Measurements from ENCODE around the gene USP50.
A peak's percentile ranks its signal among the peaks of the same experiment; 100 is the strongest.

The USP50 gene

DNA sequence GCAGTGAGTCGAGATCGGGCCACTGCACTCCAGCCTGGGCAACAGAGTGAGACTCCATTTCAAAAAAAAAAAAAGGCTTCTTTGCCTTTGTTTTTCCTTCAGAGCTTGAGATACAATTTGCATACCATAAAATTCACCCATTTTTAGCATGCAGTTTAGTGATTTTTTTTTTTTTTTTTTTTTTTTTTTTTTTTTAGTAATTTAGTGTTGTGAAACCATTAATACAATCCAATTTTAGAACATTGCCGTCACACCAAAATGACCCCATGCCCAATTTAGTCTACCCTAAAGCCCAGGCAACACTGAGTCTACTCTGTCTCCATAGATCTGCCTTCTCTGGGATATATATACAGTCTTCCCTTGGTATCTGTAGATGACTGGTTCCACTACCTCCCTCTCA, 61.1 kb downstream of the USP50 start:
- Mint-ChIP-seq H3K4me3 (no peak overlapping the region), H3K9me3 (no peaks in the 10 kb centered on the region), H3K36me3 (ENCODE audit: low read depth) (peaks cover 76% of the 10 kb centered on the region), H3K27ac (no peak overlapping the region), H3K4me1 (no peaks in the 10 kb centered on the region), H3K27me3 (ENCODE audit: low read depth) (no peaks in the 10 kb centered on the region)
- TF ChIP-seq, protein P1, sequence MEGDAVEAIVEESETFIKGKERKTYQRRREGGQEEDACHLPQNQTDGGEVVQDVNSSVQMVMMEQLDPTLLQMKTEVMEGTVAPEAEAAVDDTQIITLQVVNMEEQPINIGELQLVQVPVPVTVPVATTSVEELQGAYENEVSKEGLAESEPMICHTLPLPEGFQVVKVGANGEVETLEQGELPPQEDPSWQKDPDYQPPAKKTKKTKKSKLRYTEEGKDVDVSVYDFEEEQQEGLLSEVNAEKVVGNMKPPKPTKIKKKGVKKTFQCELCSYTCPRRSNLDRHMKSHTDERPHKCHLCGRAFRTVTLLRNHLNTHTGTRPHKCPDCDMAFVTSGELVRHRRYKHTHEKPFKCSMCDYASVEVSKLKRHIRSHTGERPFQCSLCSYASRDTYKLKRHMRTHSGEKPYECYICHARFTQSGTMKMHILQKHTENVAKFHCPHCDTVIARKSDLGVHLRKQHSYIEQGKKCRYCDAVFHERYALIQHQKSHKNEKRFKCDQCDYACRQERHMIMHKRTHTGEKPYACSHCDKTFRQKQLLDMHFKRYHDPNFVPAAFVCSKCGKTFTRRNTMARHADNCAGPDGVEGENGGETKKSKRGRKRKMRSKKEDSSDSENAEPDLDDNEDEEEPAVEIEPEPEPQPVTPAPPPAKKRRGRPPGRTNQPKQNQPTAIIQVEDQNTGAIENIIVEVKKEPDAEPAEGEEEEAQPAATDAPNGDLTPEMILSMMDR (IDR thresholded peaks at IDR 0.05; ENCODE audit: unreplicated experiment in 3 of 3), result no peak

DNA sequence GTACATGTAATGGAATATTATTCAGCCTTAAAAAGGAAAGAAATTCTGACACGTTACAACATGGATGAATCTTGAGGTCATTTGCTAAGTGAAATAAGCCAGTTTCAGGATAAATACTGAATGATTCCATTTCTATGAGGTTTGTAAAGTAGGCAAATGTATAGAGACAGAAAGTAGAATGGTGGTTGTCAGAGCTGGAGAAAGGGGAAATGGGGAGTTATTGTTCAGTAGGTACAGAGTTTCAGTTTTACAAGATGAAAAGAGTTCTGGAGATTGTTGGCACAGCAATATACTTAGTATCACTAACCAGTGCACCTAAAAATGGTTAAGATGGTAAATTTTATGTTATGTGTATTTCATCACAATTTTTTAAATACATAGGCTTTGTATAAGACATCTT, 61.7 kb downstream of the USP50 start:
- H3K36me3 Mint-ChIP-seq (ENCODE audit: low read depth), result peaks cover 73% of the 10 kb centered on the region
- H3K9me3 Mint-ChIP-seq, result no peaks in the 10 kb centered on the region
- no peaks in the 10 kb centered on the region for H3K4me1 Mint-ChIP-seq
- no peak overlapping the region for H3K27ac Mint-ChIP-seq
- TF ChIP-seq, protein P1 (IDR thresholded peaks at IDR 0.05; ENCODE audit: unreplicated experiment in 3 of 3), result no peak
- no peak overlapping the region for H3K4me3 Mint-ChIP-seq
- H3K27me3 Mint-ChIP-seq (ENCODE audit: low read depth), result no peaks in the 10 kb centered on the region

DNA sequence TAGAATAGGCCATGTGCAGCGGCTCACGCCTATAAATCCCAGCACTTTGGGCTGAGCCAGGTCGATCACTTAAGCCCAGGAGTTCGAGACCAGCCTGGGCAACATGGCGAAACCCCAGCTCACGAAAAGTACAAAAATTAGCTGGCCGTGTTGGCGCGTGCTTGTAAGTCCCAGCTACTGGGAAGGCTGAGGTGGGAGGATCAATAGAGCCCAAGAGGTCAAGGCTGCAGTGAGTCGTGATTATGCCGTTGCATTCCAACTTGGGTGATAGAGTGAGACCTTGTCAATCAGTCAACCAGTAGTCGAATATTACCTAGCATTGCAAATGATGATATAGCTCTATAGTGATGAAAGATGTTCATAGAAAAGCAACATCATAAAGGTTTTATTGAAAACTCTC, 70.3 kb downstream of the USP50 start:
- Mint-ChIP-seq H3K27me3 (ENCODE audit: low read depth) (no peaks in the 10 kb centered on the region), H3K4me1 (no peaks in the 10 kb centered on the region), H3K27ac (no peak overlapping the region), H3K9me3 (no peaks in the 10 kb centered on the region), H3K36me3 (ENCODE audit: low read depth) (peaks cover 58% of the 10 kb centered on the region), H3K4me3 (no peak overlapping the region)
- TF ChIP-seq, protein P1 (IDR thresholded peaks at IDR 0.05; ENCODE audit: unreplicated experiment in 3 of 3), result no peak

DNA sequence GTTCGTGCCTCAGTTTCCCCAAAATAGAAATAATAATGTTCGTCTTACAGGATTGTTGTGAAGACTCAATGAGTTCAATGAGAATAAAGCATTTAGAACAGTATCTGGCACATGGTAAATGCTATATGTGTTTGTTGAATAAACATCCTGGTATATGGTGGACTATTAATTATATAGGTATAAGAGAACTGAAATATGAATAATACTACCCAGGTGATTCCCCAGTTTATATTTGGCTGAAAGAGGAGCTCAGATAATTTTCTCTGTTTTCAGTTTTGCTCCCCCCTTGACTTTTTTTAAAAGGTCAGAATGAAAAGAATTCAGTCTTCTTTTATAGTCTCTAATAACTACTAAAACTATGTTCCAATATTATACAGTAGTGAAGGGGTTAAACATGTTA, 75.4 kb downstream of the USP50 start:
- Mint-ChIP-seq H3K36me3 (ENCODE audit: low read depth) (peaks cover 54% of the 10 kb centered on the region), H3K27ac (no peak overlapping the region), H3K27me3 (ENCODE audit: low read depth) (no peaks in the 10 kb centered on the region), H3K4me3 (no peak overlapping the region), H3K9me3 (no peaks in the 10 kb centered on the region), H3K4me1 (no peaks in the 10 kb centered on the region)
- TF ChIP-seq, protein P1 (IDR thresholded peaks at IDR 0.05; ENCODE audit: unreplicated experiment in 3 of 3), result no peak

DNA sequence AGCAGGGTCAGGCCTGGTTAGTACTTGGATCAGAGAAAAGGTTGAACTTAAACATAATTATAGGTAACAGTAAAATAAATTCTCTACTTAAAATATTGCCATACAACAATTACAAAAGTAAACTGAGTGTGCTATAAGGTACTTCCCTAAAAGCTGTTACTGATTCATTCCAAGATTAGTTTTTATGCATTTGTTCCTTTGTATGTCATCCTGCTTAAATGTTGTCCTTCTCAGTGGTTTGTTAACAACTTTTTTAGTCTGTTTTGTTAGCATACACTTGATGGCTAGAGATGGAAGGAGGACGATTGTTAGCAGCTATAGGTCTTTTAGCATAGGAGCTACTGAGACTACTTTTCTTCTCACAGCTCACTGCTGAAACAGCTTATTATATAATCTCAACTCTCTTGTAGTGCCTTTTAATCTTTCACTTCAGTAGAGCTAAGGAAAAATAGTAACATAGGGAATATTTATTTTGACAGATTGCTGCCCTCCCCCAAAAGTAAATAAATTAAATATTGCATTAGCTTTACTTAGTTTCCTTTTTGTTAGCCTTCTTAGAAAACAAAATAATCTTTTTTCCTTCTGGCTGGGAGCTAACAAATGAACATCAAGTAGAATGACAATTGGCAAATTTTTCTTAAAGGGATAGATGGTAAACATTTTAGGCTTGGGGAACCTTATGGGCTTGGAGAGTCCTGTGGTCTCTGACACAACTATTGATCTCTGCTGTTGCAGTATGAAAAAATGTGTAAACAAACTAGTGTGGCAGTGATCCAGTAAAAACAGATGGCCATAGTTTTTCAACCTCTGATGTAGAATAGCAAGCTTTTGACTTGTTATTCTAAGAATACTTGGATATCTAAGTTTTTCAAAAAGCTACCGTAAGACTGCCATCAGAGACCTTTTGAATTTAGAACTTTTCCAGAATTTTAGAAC, 82.8 kb downstream of the USP50 start:
- Mint-ChIP-seq H3K9me3 (no peaks in the 10 kb centered on the region), H3K27ac (peak overlapping the region in 2 of 3 experiments; percentile 29 to 70), H3K36me3 (ENCODE audit: low read depth) (peaks cover 38% of the 10 kb centered on the region), H3K4me1 (no peaks in the 10 kb centered on the region), H3K4me3 (no peak overlapping the region), H3K27me3 (ENCODE audit: low read depth) (no peaks in the 10 kb centered on the region)
- TF ChIP-seq, protein P1 (IDR thresholded peaks at IDR 0.05; ENCODE audit: unreplicated experiment in 3 of 3), result no peak
